GM19240 (cell line): Measurements from ENCODE around the gene RASA2.
"Not testable (repeated sequence)": the region's sequence is repeated elsewhere in the genome, so short reads cannot be mapped to it uniquely, and the experiment has no call there.

Source experiments
- DNase-seq: peaks from one replicate; pipeline ENCODE4 v3.0.0; 2011; ENCODE audit warnings: low spot score; ENCODE audit not compliant: insufficient read length

The RASA2 gene

DNA sequence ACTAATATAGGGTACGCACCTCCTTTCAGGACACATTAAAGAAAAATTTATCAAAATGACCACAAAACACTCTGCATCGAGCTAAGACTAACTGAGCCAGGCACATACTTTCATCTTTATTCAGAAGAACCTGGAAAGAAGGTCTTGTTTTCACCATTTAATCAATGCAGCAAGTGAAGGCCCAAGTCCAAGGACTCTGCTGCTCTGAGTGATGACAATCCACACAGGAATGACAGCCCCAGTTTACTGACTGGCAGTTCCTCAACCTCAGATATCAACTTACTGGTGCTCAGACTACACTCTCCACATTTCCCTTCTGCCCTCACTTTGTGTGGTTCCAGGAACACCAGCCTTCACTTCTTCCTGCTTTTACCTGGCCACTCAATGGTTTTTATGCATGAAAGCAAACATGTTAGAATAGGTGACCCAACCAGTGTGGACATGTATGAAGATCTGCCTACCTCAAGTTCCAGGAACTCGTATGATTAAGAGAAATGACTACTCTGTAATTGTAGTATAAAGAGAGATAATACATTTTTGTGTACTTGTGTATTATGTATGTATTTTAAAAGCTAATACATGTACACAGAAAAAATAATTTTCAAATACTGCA is 29.1 kb upstream of the RASA2 start:
- DNase-seq: no peak

DNA sequence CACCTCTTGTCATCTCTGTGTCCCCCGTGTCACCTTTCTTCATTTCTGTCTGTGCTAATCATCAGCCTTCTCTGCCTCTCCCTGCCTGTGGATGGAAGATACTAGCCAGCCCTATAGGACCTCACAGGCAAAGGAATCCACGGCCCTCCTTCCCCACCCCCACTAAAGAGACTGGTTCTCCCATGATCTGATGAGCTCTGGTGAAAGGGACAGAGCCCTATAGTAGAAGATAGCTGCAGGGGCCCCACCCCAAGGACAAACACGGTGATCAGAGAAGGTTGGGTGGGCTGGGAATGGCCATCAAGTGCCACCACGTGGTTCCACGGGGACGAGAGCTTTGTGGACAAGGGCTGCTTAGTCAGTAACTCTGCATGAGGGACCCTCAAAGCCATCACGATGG is 27.8 kb upstream of the RASA2 start:
- DNase-seq: no peak

DNA sequence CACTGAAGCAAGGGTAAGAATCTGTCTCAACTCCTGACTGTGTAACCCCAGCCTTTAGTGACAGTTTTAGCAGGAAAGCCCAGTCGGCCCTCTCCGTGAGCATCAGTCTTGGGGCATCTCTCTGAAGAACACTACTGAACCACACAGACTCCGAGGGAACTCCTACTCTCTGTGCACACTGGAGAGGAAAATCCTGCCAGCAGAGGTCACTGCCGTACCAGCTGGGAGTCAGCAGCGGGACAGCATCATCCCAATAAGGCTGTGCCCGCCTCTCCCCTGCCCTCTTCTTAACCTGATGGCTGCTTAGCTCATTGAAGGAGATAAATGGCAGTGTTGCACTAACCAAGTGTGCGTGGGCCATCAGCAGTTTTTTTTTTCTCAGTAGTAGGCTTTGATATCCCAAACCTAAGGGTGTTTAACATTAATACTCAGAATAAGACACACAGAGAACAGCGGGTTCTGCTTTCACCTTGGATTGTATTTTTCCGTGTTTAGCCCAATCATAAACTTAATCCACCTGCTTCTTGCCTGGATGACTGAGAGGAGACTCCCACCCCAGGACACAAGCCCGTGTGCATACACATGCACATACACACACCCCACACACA is 26.6 kb upstream of the RASA2 start:
- DNase-seq: peak; percentile 77

DNA sequence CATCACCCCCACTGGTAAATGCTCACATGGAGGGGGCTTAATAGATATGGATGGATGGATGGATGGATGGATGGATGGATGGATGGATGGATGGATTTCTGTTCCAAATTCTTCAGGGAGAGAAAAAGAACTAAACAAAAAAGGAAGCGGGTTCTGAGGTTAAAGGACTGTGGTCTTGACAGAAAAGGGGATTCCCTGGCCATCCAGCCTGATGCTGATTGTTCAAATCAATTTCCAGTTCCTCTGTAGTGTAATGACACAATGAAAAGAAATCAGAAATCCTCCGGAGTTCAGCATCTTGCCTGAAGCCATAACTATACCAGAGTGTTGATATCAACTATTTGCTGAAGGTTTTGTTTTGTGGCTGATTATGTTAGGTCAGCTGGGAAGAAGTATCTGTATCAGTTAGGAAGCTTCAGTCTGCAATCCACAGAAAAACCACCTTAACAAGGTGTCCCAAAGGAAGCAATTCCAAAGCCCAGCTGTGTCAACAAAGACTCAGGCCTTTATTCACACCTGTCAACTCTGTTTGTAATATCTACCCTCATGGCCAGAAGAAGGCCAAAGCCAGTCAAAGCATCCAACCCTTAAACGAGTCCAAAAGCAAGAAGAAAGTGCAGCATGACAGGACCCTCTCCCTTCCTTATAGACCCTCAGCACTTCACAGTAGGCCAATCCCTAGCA is 24.5 kb upstream of the RASA2 start:
- no peak for DNase-seq

DNA sequence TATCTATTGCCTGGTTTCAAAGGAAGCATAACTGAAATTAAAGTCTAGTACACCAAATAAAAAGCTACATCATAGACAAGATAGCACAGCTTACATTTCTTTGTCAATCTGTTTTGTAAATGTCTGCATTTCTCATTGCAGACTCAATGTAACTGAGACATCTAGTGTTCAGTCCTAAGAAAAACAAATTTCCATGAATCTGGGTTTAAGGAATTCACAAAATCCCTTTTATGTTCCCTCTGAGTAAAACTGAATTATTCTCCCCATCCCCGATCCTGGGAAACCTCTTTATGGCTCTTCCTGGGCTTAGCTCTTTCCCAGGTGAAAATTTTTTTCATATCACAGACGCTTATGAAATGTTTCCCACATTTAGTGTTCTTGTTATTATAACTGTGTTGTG is 21.6 kb upstream of the RASA2 start:
- DNase-seq: no peak

DNA sequence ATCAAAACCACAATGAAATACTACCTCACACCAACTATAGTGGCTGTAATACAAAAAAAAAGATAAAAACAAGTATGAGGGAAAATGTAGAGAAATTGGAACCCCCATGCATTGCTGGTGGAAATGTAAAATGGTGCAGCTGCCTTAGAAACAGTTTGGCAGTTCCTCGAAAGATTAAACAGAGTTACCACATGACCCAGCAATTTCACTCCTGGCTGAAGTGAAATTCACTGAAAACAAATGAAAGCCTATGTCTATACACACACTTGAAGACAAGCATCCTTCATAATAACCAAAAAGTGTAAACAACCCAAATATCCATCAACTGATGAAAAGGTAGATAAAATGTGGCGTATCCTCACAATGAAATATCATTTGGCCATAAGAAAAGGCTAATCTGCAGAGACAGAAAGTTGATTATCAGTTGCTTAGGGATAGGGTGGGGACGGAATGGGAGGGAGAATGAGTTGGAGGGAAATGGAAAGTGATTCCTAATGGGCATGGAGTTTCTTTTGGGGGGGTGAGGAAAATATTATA is 20.1 kb upstream of the RASA2 start:
- no peak for DNase-seq

DNA sequence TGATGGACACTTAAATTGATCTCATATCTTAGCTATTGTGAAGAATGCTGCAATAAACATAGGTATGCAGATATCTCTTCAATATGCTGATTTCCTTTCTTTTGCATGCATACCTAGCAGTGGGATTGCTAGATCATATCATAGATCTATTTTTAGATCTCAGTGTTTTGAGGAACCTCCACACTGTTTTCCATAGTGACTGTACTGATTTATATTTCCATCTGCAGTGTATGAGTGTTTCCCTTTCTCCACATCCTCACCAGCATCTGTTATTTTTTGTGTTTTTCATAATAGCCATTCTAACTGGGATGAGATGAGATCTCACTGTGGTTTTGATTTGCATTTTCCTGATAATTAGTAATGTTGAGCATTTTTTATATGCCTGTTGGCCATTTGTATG is 17.1 kb upstream of the RASA2 start:
- no peak for DNase-seq

DNA sequence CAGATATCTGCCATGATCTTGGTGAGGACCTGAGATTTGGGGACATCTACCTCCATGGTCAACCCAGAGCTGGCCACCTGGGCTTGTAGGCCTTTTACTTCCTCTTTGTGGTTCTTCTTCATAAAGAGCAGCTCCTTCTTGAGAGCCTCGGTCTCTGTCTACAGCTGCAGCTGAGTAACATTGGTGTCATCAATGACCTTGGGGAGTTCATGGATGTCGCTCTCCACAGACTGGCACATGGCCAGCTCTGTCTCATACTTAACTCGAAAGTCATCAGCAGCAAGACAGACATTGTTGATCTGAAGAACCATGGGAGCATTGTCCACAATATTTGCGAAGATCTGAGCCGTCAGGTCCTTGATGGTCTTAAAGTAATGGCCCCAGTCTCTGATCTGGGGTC is 15.7 kb upstream of the RASA2 start:
- DNase-seq: no peak

DNA sequence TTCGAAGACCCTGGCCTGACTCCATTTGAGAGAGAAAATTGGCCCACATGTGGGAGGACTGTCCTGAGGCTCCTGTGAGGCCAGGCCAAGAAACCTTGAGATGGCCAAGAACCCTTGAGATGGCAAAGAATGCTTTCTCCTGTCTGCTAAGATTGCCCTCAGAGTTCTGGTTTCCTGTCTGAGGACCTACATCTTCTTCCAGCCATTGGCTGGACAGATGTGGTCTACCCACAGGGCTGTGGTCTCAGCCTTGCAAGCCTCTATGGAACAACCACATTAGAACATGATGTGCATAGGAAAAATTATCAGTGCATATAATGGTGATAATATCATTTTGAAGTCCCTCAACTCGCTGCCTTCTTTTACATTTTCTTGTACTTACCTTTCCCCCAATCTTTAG is 10.8 kb upstream of the RASA2 start:
- no peak for DNase-seq

DNA sequence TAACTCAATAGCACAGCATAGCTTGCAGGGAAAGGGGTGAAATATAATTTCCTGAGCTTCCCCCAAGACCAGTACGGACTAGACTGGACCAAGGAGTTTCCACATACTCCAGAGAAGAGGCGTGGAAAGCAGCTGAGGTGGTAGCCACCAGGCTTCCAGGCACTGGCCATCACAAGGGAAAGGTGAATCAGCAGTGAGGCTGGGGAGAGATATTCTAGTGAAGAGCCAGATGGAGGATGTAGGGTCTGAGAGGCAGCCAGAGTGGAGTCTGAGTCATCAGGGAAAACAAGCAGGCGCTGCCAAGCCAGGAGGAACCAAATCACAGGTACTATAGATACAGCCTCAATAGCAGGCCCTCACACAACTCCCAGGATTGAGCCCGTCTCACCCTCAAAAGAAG is 9.6 kb upstream of the RASA2 start:
- no peak for DNase-seq

DNA sequence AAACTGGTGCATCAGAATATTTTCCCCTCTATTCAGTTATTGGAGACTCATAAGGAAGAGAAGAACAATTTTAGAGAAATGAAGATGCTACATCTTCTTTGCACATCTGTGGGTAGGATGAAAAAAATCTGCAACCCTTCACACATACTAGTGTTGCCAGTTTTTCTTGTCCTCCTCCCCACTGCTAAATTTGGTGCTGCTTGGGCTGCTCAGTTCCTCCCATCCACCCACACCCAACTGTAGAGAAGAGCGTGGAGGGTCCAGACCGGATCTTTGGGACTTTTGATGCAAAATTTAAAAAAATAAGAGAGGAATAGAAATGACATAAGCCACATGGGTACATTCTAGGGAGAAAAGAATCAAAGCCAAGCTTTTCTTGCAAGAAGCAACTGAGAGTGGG is 8.7 kb upstream of the RASA2 start:
- DNase-seq: no peak

DNA sequence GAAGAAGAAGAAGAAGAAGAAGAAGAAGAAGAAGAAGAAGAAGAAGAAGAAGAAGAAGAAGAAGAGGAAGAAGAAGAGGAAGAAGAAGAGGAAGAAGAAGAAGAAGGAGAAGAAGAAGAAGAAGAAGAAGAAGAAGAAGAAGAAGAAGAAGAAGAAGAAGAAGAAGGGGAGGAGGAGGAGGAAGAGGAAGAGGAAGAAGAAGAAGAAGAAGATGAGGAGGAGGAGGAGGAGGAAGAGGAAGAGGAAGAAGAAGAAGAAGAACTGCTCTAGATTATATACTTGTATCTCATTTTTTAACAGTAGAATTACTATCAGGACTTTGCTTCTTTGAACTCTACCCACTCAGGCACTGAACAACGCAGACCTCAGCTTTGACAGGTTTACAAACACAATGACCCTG is 8.0 kb upstream of the RASA2 start:
- not testable (repeated sequence) for DNase-seq

DNA sequence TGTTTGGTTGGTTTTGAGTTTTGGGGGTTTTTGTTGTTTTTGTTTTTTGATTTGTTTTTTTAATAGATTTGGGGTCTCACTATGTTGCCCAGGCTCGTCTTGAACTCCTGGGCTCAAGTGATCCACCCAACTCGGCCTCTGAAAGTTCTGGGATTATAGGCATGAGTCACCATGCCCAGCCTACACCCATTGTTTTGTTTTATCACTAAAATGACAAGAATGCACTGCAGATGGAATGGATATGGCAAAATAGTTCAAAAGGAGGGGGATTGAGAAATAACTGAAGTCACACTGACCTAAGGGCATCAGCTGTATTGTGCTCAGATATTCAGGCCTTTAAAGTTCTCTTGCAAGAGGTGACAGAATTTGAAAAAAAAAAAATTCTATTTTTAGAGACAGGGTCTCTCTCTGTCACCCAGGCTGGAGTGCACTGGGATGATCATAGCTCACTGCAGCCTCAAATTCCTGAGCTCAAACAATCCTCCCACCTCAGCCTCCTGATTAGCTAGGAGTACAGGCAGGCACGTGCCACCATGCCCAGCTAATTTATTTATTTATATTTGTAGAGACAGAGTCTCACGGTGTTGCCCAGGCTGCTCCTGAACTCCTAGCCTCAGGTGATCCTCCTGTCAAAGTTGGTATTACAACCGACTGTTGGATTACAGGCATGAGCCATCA is 4.4 kb upstream of the RASA2 start:
- DNase-seq: no peak

DNA sequence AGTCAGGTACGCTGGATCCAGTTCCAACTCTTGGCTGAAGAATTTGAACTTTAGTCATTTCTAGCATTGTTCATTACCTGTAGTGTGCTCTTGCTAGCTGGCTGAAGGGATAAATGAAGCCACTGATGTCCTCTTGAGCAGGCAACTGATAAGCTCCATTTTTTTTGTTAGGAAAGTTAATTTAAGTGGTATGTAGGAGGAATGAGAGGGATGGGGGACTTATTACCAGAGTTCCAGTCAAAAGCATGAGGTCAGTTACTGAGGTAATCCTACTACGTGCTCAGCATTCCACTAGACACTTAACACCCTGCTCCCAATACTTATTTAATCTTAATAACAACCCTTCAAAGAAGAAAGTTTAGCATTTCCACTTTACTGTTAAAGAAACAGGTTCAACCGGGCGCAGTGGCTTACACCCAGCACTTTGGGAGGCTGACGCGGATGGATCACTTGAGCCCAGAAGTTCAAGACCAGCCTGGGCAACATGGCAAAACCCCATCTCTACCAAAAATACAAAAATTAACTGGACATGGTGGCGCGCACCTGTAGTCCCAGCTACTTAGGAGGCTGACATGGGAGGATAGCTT is 2.0 kb upstream of the RASA2 start:
- DNase-seq: no peak

DNA sequence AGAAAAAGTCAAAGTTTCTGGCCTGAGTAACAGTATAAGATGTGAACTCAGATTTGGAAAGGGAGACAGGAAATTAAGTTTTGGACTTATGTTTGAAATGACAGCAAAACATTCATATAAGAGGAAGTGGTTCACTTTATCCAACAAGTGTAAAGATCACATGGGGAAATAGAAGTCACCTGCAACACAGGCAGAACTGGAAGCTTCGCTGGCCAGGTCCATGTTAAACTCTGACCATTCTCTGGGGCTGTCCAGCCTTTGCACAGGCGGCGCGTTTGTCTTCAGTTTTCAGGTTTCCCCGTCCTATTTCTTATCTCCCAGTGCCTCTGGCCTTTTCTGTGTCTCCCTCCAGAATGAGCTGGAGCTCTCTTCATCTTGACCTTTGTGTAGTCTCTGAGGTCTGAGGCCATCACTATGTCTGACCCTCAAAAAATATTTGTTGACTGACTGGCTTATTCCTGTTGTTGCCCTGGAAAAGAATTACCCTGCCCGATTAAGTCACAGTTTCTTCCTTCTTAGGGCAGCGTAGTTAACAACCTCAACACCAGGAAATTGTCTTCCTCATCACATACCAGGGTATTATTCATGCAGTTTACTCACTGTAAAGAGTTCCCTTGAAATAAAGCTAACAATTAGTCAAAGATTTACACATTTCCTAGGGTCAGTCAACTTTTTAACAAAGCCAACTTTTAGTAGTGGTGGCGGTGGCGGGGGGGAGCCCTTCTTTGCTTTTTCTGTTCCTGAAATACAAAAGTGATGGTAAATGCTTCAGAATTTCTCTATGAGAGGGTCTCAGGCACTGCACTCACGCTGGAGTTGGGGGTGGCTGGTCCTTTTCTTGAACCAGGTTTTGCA is 959 bp upstream of the RASA2 start:
- no peak for DNase-seq

DNA sequence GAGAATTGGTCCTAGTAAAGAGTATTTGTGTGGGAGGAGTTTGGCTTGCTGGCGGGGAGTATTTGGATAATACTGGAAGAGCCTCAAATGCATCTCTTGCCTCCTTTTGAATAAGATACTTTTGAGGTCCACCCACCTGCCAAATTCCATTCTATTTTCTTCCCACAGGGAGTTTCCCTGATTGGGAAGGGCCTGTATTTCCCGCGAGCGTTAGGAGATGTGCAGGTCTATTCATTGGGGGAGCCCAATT is 406 bp upstream of the RASA2 start:
- DNase-seq: no peak

DNA sequence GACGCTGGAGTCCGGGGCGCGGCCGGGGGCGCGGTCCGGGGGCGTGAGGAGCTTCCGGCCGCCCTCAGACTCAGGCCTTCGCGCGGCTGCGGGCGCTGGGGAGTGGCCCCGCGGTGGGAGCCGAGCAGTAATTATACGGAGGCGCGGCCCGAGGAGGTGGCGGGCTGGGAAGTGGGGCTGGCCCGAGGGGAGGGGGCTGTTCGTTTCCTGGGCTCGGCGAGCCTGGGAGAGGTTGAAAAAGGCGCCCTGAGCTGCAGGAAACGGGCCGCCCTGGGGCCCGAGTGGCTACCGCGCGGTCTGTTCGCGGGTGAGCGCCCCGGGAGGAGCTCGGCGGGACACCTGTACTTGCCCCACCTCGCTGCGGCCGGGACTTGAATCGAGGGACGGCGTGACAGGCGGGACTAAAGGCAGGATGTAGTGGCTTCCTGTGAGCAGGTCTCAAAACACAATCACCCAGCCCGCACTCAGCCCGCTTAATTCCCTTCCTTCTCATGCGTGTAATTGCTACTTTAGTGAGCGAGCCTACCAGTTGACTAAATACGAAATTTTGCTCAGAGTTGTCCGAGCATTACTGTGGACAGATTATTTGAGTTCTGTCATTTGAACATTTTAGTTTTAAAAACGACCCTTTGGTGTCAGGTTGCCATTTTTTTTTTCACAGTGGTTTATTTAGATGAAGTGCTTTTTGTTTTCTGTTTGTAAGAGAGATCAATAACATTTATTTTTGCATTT is 860 bp downstream of the RASA2 start:
- DNase-seq: peak; percentile 47

DNA sequence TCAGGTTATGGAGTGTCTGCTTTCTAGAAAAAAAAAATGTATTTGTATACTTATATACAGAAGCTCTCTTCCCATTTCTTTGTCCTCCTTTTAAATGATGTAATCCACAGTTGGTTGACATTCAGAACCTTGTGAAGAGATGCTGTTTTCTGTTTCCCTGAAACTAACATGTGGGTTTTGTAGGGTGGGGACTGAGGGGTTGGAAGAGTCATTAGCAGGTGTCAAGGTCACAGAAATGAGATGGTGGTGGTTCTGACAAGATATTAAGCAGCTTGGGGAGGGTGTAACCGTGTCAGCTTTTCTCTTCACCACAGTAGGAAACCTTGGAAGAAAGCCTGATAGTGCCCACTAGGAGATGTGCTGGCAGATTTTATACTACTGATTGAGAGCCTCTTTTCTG is 2.4 kb downstream of the RASA2 start:
- DNase-seq: no peak

DNA sequence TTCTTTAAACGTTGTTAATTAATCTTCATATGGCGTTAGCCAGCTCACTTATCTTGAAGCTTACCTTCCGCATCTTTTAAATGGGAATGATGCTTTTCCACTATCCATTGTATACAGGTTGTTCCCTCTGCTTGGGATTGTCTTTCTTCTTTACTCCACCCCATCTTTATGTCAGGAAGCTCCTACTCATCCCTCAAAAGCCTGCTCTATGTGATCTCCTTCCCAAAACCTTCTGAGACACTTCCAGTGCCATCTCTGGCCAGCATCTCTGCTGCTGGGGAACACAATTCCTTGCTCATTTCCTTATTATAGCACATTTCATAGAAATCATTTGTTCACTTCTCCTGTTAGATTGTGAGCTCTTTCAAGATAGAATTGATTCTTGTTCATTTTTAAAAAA is 4.3 kb downstream of the RASA2 start:
- no peak for DNase-seq

DNA sequence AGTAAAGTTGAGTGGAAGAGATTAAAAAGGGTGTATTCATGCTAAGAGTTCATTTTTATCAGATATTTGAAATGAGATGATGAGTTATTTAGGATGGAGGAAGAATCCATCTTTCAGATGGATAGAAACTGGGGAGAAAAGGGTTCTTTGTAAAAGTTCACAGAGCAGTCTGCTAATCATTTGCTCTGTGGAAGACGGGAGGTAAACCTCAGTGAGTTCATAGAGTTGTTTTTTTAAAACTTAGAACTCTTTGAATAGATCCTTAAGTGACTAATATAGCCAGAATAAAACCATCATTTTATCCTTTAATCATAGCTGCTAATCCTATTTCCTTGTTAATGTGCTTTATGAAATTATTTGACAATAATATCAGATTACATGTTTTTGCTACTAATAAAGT is 5.1 kb downstream of the RASA2 start:
- no peak for DNase-seq

DNA sequence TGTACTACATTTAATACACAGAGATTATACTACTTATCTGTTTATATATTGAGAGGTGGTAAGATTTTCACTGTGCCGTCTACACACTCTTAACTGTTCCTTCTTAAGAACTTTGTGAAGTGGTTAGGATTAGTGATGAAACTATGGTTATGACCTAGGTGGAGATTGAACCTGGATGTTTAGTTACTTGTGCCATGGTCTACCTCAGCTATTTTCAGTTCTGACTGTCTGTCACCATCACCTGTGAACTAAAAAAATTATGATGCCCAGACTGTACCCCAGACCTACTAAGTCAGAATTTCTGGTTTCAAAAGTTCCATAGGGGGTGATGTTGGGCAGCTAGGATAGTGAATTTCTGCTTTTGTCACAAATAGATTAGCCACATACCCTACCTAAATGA is 6.4 kb downstream of the RASA2 start:
- DNase-seq: no peak
